Left lung (tissue), 10 donors: ENCODE data around the gene OR2K2. TPM values are rescaled to one million over a fixed set of nuclear protein-coding genes. Genes with fewer than 3 reads are reported as not detected.
"Not testable (repeated sequence)": the region's sequence is repeated elsewhere in the genome, so short reads cannot be mapped to it uniquely, and the experiment has no call there.

Experiments used
- ATAC-seq: fragments of 200-7000 bp; cut with Tn5 transposase; one replicate; pipeline ENCODE4 v1.9.1; 2020; ENCODE audit warnings: moderate library complexity
- DNase-seq, 4 donors: peaks; one replicate each; pipeline ENCODE4 v3.0.0-alpha.2; 2013 to 2020
- H3K27ac ChIP-seq, 2 donors: fragments of 200-600 bp; sonication (generic) in 1 of 2; one replicate each; pipeline versions ENCODE4 v1.5.0 to v1.8.0; 2020 to 2021
- H3K27me3 ChIP-seq, 2 donors: fragments of 200-600 bp; sonication (generic) in 1 of 2; one replicate each; pipeline versions ENCODE4 v1.5.0 to v1.8.0; 2020 to 2021
- H3K36me3 ChIP-seq, 2 donors: fragments of 200-600 bp; sonication (generic) in 1 of 2; one replicate each; pipeline versions ENCODE4 v1.5.0 to v1.8.0; 2020 to 2021
- H3K4me1 ChIP-seq, 2 donors: fragments of 200-600 bp; one replicate each; pipeline ENCODE4 v1.8.0; 2021
- H3K4me3 ChIP-seq, 2 donors: fragments of 200-600 bp; sonication (generic) in 1 of 2; one replicate each; pipeline versions ENCODE4 v1.5.0 to v1.8.0; 2020 to 2021; ENCODE audit warnings: mild to moderate bottlenecking in 1 of 2
- H3K9me3 ChIP-seq, 2 donors: fragments of 200-600 bp; sonication (generic) in 1 of 2; one replicate each; pipeline versions ENCODE4 v1.5.0 to v1.8.0; 2020 to 2021
- intact Hi-C, 2 donors: fragments of 100-400 bp; cut with DNase I; formaldehyde crosslinking; loops; one replicate each; pipeline versions ENCODE4 v1.11.2 to v1.14.2; 2022
- polyA plus RNA-seq, 6 donors: library from polyadenylated mRNA; unstranded; fragments of 120-200 nt; gene quantifications; one replicate each; pipeline ENCODE4 v1.2.1, GENCODE V29; 2013; ENCODE audit not compliant: insufficient read length in 6 of 6
- total RNA-seq, 2 donors: library from RNA; stranded (reverse); fragmentation: NEBNext Ultra II Directional; extraction: Animal tissue kit (Norgen Biotek cat#: 25700); gene quantifications; one replicate each; pipeline ENCODE4 v1.2.1, GENCODE V29; 2021
- TF ChIP-seq, protein P1 (sequence below), 2 donors: fragments of 200-600 bp; sonication (generic) in 1 of 2; IDR thresholded peaks; one replicate each; pipeline versions ENCODE4 v1.5.0 to v1.8.0; 2021; ENCODE audit warnings: antibody characterized with exemption in 2 of 2
- donor health status: DM: no; HTN: yes; CAD: no.
- donor health status: DM: no; HTN: no; CAD: no.

OR2K2 gene
- total and polyA plus RNA-seq, 8 donors = not detected

DNA sequence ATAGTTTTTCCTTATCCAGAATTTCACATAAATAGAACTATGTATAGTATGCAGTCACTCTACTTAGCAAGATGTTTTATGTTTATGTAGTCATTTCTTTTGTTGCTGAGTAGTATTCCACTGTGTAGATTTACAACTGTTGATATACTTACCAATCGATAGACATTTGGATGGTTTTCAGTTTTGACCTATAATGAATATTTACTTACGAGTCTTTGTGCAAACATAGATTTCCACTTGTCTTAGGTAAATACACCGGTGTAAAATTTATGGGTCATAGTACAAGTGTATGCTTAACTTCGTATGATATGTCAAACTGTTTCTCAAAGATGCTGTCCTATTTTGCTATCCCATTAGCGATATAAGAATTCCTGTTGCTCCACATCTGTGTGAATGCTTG lies 19.7 kb upstream of the OR2K2 start:
- no peaks in the 10 kb centered on the region for H3K9me3 ChIP-seq
- no peak overlapping the region for H3K27ac ChIP-seq
- ATAC-seq = peak; percentile 65
- DNase-seq = no peak
- H3K27me3 ChIP-seq = no peaks in the 10 kb centered on the region
- TF ChIP-seq, protein P1, sequence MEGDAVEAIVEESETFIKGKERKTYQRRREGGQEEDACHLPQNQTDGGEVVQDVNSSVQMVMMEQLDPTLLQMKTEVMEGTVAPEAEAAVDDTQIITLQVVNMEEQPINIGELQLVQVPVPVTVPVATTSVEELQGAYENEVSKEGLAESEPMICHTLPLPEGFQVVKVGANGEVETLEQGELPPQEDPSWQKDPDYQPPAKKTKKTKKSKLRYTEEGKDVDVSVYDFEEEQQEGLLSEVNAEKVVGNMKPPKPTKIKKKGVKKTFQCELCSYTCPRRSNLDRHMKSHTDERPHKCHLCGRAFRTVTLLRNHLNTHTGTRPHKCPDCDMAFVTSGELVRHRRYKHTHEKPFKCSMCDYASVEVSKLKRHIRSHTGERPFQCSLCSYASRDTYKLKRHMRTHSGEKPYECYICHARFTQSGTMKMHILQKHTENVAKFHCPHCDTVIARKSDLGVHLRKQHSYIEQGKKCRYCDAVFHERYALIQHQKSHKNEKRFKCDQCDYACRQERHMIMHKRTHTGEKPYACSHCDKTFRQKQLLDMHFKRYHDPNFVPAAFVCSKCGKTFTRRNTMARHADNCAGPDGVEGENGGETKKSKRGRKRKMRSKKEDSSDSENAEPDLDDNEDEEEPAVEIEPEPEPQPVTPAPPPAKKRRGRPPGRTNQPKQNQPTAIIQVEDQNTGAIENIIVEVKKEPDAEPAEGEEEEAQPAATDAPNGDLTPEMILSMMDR (IDR thresholded peaks at IDR 0.05) = no peak
- intact Hi-C loops = no loop called here
- no peak overlapping the region for H3K4me3 ChIP-seq
- H3K36me3 ChIP-seq = no peaks in the 10 kb centered on the region
- no peaks in the 10 kb centered on the region for H3K4me1 ChIP-seq

DNA sequence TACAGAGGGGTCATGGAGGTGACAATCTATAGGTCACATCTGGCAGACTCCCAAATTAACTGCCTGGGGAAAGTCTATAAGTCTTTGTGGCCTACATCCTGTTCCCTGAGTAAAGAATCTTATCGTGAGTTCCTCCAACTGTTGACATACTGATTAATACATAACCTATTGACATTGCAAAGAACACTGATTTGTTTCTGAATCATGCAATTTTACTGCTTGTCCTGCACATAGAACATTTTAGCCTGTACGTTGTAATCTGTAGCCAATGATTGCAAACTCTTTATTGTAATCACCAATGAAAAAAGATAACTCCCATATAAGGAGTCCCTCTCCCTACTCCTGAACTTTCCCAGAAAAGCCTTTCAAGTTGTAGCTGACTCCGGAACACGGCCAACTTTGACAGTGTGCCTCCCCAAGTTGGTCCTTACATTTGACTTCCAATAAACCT lies 18.8 kb upstream of the OR2K2 start:
- intact Hi-C loops = no loop called here
- Histone ChIP-seq H3K4me1 (no peaks in the 10 kb centered on the region), H3K9me3 (no peaks in the 10 kb centered on the region), H3K4me3 (no peak overlapping the region), H3K27me3 (no peaks in the 10 kb centered on the region), H3K36me3 (no peaks in the 10 kb centered on the region), H3K27ac (no peak overlapping the region)
- ATAC-seq (peak; percentile 73), DNase-seq (no peak)
- TF ChIP-seq, protein P1 (IDR thresholded peaks at IDR 0.05) = no peak

DNA sequence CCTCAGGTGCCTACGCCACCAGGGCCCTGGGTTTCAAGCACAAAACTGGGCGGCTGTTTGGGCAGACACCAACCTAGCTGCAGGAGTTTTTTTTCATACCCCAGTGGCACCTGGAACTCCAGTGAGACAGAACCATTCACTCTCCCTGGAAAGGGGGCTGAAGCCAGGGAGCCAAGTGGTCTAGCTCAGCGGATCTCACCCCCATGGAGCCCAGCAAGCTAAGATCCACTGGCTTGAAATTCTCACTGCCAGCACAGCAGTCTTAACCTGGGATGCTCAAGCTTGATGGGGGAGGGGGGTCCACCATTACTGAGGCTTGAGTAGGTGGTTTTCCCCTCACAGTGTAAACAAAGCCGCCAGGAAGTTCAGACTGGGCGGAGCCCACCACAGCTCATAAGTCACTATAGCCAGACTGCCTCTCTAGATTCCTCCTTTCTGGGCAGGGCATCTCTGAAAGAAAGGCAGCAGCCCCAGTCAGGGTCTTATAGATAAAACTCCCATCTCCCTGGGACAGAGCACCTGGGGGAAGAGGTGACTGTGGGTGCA lies 4.4 kb upstream of the OR2K2 start:
- ATAC-seq, H3K27me3 ChIP-seq, H3K4me3 ChIP-seq, H3K9me3 ChIP-seq, H3K27ac ChIP-seq, H3K36me3 ChIP-seq, DNase-seq, intact Hi-C loops, H3K4me1 ChIP-seq: not testable (repeated sequence)

DNA sequence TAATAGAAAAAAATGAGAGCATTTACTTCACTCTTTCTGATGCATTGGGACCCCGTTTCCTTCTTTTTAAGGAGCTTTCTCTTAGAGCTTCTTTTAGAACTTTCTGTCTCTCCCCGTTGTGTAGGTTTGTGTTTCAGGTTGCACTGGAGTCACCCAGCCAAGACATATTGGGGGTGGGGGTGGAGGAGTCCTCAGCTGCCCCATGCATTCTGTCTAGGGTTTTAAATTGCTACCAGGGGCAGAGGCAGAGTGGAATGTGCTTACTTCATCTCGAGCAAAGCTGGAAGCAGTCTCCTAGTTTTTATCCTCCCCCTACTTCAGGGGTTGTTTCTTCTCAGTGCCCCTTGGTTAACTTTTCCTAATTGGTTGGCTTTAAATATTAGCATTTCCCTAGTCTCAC lies 9.4 kb downstream of the OR2K2 start:
- H3K9me3 ChIP-seq = no peaks in the 10 kb centered on the region
- H3K4me1 ChIP-seq = no peaks in the 10 kb centered on the region
- DNase-seq (no peak), ATAC-seq (no peak)
- H3K4me3 ChIP-seq = no peak overlapping the region
- no peaks in the 10 kb centered on the region for H3K36me3 ChIP-seq
- intact Hi-C loops = no loop called here
- no peaks in the 10 kb centered on the region for H3K27me3 ChIP-seq
- no peak overlapping the region for H3K27ac ChIP-seq
- TF ChIP-seq, protein P1 (IDR thresholded peaks at IDR 0.05) = no peak

DNA sequence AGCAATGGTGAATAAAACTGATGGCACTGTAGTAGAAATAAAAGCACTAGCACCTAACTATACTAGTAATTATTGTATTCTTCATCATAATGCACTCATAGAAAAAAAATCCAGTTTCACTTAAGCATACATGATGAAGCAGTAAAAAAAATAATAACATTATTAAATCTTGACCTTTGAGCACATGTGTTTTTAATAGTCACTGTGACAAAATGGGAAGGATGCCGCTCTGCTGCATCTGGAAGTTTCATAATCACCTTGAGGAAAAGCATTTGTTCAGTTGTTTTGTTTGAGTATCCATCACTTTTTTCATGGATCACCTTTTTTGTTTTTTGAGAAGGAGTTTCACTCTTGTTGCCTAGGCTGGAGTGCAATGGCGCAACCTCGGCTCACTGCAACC lies 13.2 kb downstream of the OR2K2 start:
- Histone ChIP-seq H3K4me3 (no peak overlapping the region), H3K27me3 (no peaks in the 10 kb centered on the region), H3K36me3 (no peaks in the 10 kb centered on the region), H3K4me1 (no peaks in the 10 kb centered on the region), H3K9me3 (no peaks in the 10 kb centered on the region), H3K27ac (no peak overlapping the region)
- intact Hi-C loops = no loop called here
- ATAC-seq (no peak), DNase-seq (no peak)
- TF ChIP-seq, protein P1 (IDR thresholded peaks at IDR 0.05) = no peak

DNA sequence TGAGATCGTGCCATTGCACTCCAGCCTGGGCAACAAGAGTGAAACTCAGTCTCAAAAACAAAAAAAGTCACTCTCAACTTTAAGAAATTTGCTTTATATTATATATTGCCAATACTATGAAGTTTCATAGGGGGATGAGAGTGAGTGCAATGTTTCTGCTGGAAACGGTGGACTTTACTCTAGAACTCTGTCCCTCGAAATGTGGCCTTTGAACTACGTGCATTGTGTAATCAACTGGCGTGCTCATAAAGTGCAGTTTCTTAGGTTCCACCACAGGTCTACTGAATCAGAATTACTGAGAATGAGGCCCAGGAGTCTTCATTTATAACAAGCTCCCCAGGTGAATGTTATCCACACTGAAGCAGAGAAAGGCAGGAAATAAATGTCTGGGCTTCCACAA lies 24.1 kb downstream of the OR2K2 start:
- no peak for DNase-seq
- H3K27me3 ChIP-seq = no peaks in the 10 kb centered on the region
- no peak overlapping the region for H3K4me3 ChIP-seq
- intact Hi-C loops = loop anchor here in 1 of 2 donors (10.0 kb wide), 1 partner anchor 671 kb away; no protein-coding TSS in a partner anchor
- no peak overlapping the region for H3K27ac ChIP-seq
- TF ChIP-seq, protein P1 (IDR thresholded peaks at IDR 0.05) = no peak
- H3K4me1 ChIP-seq = no peaks in the 10 kb centered on the region
- no peak for ATAC-seq
- H3K9me3 ChIP-seq = no peaks in the 10 kb centered on the region
- H3K36me3 ChIP-seq = no peaks in the 10 kb centered on the region

DNA sequence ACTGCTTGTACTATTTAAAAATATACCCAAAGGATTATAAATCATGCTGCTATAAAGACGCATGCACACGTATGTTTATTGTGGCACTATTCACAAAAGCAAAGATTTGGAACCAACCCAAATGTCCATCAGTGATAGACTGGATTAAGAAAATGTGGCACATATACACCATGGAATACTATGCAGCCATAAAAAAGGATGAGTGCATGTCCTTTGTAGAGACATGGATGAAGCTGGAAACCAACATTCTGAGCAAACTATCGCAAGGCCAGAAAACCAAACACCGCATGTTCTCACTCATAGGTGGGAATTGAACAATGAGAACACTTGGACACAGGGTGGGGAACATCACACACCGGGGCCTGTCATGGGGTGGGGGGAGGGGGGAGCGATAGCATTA lies 26.0 kb downstream of the OR2K2 start:
- not testable (repeated sequence) for H3K9me3 ChIP-seq, H3K4me1 ChIP-seq, H3K27me3 ChIP-seq, ATAC-seq, H3K36me3 ChIP-seq, H3K4me3 ChIP-seq, DNase-seq, H3K27ac ChIP-seq
- intact Hi-C loops = loop anchor here in 1 of 2 donors (10.0 kb wide), 1 partner anchor 669 kb away; no protein-coding TSS in a partner anchor
